ENCODE results near the gene WWOX.

The WWOX gene

GRCh38 chr16:79090966-79091365, 991.5 kb downstream of the WWOX start:
- TF ChIP-seq CTCF (IDR thresholded peaks at IDR 0.05), result no peak
- H3K9me3 ChIP-seq, result no peaks in the 10 kb centered on the region
- no peaks in the 10 kb centered on the region for H3K27me3 ChIP-seq
- peak overlapping the region; percentile 63 for H3K27ac ChIP-seq
- H3K36me3 ChIP-seq, result no peaks in the 10 kb centered on the region
- H3K4me3 ChIP-seq (ENCODE audit: low read depth in 1 of 2, low read length in 1 of 2), result peak overlapping the region in 1 of 2 experiments; percentile 52
- H3K4me1 ChIP-seq (ENCODE audit: control insufficient read depth in 1 of 2, insufficient read depth in 1 of 2, low read depth in 1 of 2, low read length in 1 of 2), result peaks cover 62 to 64% of the 10 kb centered on the region in 2 experiments

- Histone ChIP-seq H3K4me3 (ENCODE audit: low read depth in 1 of 2, low read length in 1 of 2) (peak overlapping the region in 1 of 2 experiments; percentile 46), H3K9me3 (no peaks in the 10 kb centered on the region), H3K36me3 (no peaks in the 10 kb centered on the region), H3K27ac (peak overlapping the region; percentile 81), H3K4me1 (ENCODE audit: control insufficient read depth in 1 of 2, insufficient read depth in 1 of 2, low read depth in 1 of 2, low read length in 1 of 2) (peaks cover 64 to 65% of the 10 kb centered on the region in 2 experiments), H3K27me3 (no peaks in the 10 kb centered on the region)
- no peak for TF ChIP-seq CTCF (IDR thresholded peaks at IDR 0.05)
These were observed 993.4 kb downstream of the WWOX start for GRCh38 chr16:79092846-79093245.

- peaks cover 69 to 70% of the 10 kb centered on the region in 2 experiments for H3K4me1 ChIP-seq (ENCODE audit: control insufficient read depth in 1 of 2, insufficient read depth in 1 of 2, low read depth in 1 of 2, low read length in 1 of 2)
These were observed 994.1 kb downstream of the WWOX start for GRCh38 chr16:79093554-79093967.

GRCh38 chr16:79096246-79096645, 996.8 kb downstream of the WWOX start:
- Histone ChIP-seq H3K27ac (no peak overlapping the region), H3K27me3 (no peaks in the 10 kb centered on the region), H3K36me3 (no peaks in the 10 kb centered on the region), H3K4me3 (ENCODE audit: low read depth in 1 of 2, low read length in 1 of 2) (no peak overlapping the region), H3K9me3 (no peaks in the 10 kb centered on the region), H3K4me1 (ENCODE audit: control insufficient read depth in 1 of 2, insufficient read depth in 1 of 2, low read depth in 1 of 2, low read length in 1 of 2) (peaks cover 56 to 57% of the 10 kb centered on the region in 2 experiments)
- TF ChIP-seq CTCF (IDR thresholded peaks at IDR 0.05), result no peak

More at GRCh38 chr16:79093554-79093967, 994.1 kb downstream of the WWOX start:
- Histone ChIP-seq H3K9me3 (no peaks in the 10 kb centered on the region), H3K36me3 (no peaks in the 10 kb centered on the region), H3K27ac (peak overlapping the region; percentile 81), H3K27me3 (no peaks in the 10 kb centered on the region), H3K4me3 (ENCODE audit: low read depth in 1 of 2, low read length in 1 of 2) (peak overlapping the region; percentile 44 to 46)
- no peak for TF ChIP-seq CTCF (IDR thresholded peaks at IDR 0.05)

- Histone ChIP-seq H3K27ac (no peak overlapping the region), H3K27me3 (no peaks in the 10 kb centered on the region), H3K36me3 (no peaks in the 10 kb centered on the region), H3K4me3 (ENCODE audit: low read depth in 1 of 2, low read length in 1 of 2) (no peak overlapping the region), H3K9me3 (no peaks in the 10 kb centered on the region), H3K4me1 (ENCODE audit: control insufficient read depth in 1 of 2, insufficient read depth in 1 of 2, low read depth in 1 of 2, low read length in 1 of 2) (peaks cover 47 to 48% of the 10 kb centered on the region in 2 experiments)
- no peak for TF ChIP-seq CTCF (IDR thresholded peaks at IDR 0.05)
These were observed 997.7 kb downstream of the WWOX start for GRCh38 chr16:79097166-79097565.

GRCh38 chr16:79097771-79098170, 998.3 kb downstream of the WWOX start:
- Histone ChIP-seq H3K36me3 (no peaks in the 10 kb centered on the region), H3K27me3 (no peaks in the 10 kb centered on the region), H3K4me3 (ENCODE audit: low read depth in 1 of 2, low read length in 1 of 2) (no peak overlapping the region), H3K4me1 (ENCODE audit: control insufficient read depth in 1 of 2, insufficient read depth in 1 of 2, low read depth in 1 of 2, low read length in 1 of 2) (peaks cover 41 to 42% of the 10 kb centered on the region in 2 experiments), H3K9me3 (no peaks in the 10 kb centered on the region), H3K27ac (no peak overlapping the region)
- TF ChIP-seq CTCF (IDR thresholded peaks at IDR 0.05), result no peak
